ENCODE measurements around the gene SPCS3.
"Not testable (repeated sequence)": the region's sequence is repeated elsewhere in the genome, so short reads cannot be mapped to it uniquely, and the experiment has no call there.

Gene SPCS3

GRCh38 chr4:176319704-176320339 is at the start of gene SPCS3:
SPCS3 (plus strand) TSS chr4:176319966; CDS start chr4:176320077, 111 bp downstream.
- peak; percentile 81 to 93 for DNase-seq (ENCODE audit: low read depth in 1 of 2, low spot score in 1 of 2)

GRCh38 chr4:176270669-176271068 is 49.1 kb upstream of the SPCS3 start:
- DNase-seq (ENCODE audit: low read depth in 1 of 2, low spot score in 1 of 2) = no peak

GRCh38 chr4:176271749-176272148 is 48.0 kb upstream of the SPCS3 start:
- no peak for DNase-seq (ENCODE audit: low read depth in 1 of 2, low spot score in 1 of 2)

GRCh38 chr4:176272799-176273198 is 47.0 kb upstream of the SPCS3 start:
- no peak for DNase-seq (ENCODE audit: low read depth in 1 of 2, low spot score in 1 of 2)

- no peak for DNase-seq (ENCODE audit: low read depth in 1 of 2, low spot score in 1 of 2)
Observed at GRCh38 chr4:176273736-176274135, 46.0 kb upstream of the SPCS3 start.

- DNase-seq (ENCODE audit: low read depth in 1 of 2, low spot score in 1 of 2) = no peak
Observed at GRCh38 chr4:176274441-176274840, 45.3 kb upstream of the SPCS3 start.

GRCh38 chr4:176276710-176277109 is 43.1 kb upstream of the SPCS3 start:
- no peak for DNase-seq (ENCODE audit: low read depth in 1 of 2, low spot score in 1 of 2)

- peak in 1 of 2 donors; percentile 20 for DNase-seq (ENCODE audit: low read depth in 1 of 2, low spot score in 1 of 2)
Observed at GRCh38 chr4:176277162-176277904, 42.4 kb upstream of the SPCS3 start.

- not testable (repeated sequence) for DNase-seq (ENCODE audit: low read depth in 1 of 2, low spot score in 1 of 2)
Observed at GRCh38 chr4:176279560-176279959, 40.2 kb upstream of the SPCS3 start.

GRCh38 chr4:176286728-176287127 is 33.0 kb upstream of the SPCS3 start:
- DNase-seq (ENCODE audit: low read depth in 1 of 2, low spot score in 1 of 2) = no peak

GRCh38 chr4:176287546-176287945 is 32.2 kb upstream of the SPCS3 start:
- no peak for DNase-seq (ENCODE audit: low read depth in 1 of 2, low spot score in 1 of 2)

- DNase-seq (ENCODE audit: low read depth in 1 of 2, low spot score in 1 of 2) = no peak
Observed at GRCh38 chr4:176288020-176288419, 31.7 kb upstream of the SPCS3 start.

- DNase-seq (ENCODE audit: low read depth in 1 of 2, low spot score in 1 of 2) = no peak
Observed at GRCh38 chr4:176289561-176289960, 30.2 kb upstream of the SPCS3 start.

GRCh38 chr4:176290520-176290919 is 29.2 kb upstream of the SPCS3 start:
- no peak for DNase-seq (ENCODE audit: low read depth in 1 of 2, low spot score in 1 of 2)

- DNase-seq (ENCODE audit: low read depth in 1 of 2, low spot score in 1 of 2) = no peak
Observed at GRCh38 chr4:176291748-176292147, 28.0 kb upstream of the SPCS3 start.

GRCh38 chr4:176292920-176293319 is 26.8 kb upstream of the SPCS3 start:
- DNase-seq (ENCODE audit: low read depth in 1 of 2, low spot score in 1 of 2) = no peak

- DNase-seq (ENCODE audit: low read depth in 1 of 2, low spot score in 1 of 2) = no peak
Observed at GRCh38 chr4:176293660-176294059, 26.1 kb upstream of the SPCS3 start.

GRCh38 chr4:176295907-176296306 is 23.9 kb upstream of the SPCS3 start:
- not testable (repeated sequence) for DNase-seq (ENCODE audit: low read depth in 1 of 2, low spot score in 1 of 2)

- DNase-seq (ENCODE audit: low read depth in 1 of 2, low spot score in 1 of 2) = no peak
Observed at GRCh38 chr4:176298664-176299063, 21.1 kb upstream of the SPCS3 start.

- DNase-seq (ENCODE audit: low read depth in 1 of 2, low spot score in 1 of 2) = no peak
Observed at GRCh38 chr4:176300036-176300435, 19.7 kb upstream of the SPCS3 start.

GRCh38 chr4:176300565-176300964 is 19.2 kb upstream of the SPCS3 start:
- DNase-seq (ENCODE audit: low read depth in 1 of 2, low spot score in 1 of 2) = no peak

Measured in activated CD4-positive, alpha-beta T cell treated with anti-CD3 and anti-CD28 coated beads, Interleukin-2, amount 50 U/mL, for 24 hours (primary cell).